OCI-LY7 (cell line): ENCODE results near the gene COX8A. TPM values are rescaled to one million over a fixed set of nuclear protein-coding genes. Genes with fewer than 3 reads are reported as not detected.
A peak's percentile ranks its signal among the peaks of the same experiment; 100 is the strongest.

ENCODE experiments used
- BruUV-seq: library from RNA; stranded (reverse); fragments of 400-500 nt; replicated peaks from 2 replicates; lab custom pipeline; 2021; lab: Mats Ljungman, UMichigan
- CTCF ChIA-PET: fragments of 300-600 bp; sonication (Branson Sonifier 250); formaldehyde crosslinking; loops from one replicate; lab custom pipeline; 2022; ENCODE audit warnings: antibody characterized with exemption; ENCODE audit not compliant: unreplicated experiment; lab: Charles Lee
- POLR2A ChIA-PET: fragments of 300-600 bp; sonication (Branson Sonifier 250); formaldehyde crosslinking; loops from one replicate; lab custom pipeline; 2022; ENCODE audit warnings: antibody characterized with exemption; lab: Charles Lee
- DNase-seq: peaks from one replicate; pipeline ENCODE4 v3.0.0-alpha.2; 2015; ENCODE audit warnings: low spot score
- H2AFZ ChIP-seq: fragments of 200-600 bp; sonication (generic), shearing (Covaris generic); 2 replicates; pipeline ENCODE4 v1.6.1; 2014; ENCODE audit warnings: mild to moderate bottlenecking, antibody characterized with exemption, low read length, moderate library complexity
- H3K27ac ChIP-seq: fragments of 200-600 bp; sonication (generic); 2 replicates; pipeline ENCODE4 v1.5.1; 2014; ENCODE audit warnings: mixed run types, low read depth, mild to moderate bottlenecking, moderate library complexity, low read length, inconsistent platforms; ENCODE audit not compliant: poor library complexity, severe bottlenecking
- H3K36me3 ChIP-seq: fragments of 200-600 bp; sonication (generic); 2 replicates; pipeline ENCODE4 v1.6.1; 2014; ENCODE audit warnings: mild to moderate bottlenecking, antibody characterized with exemption, low read length, moderate library complexity, mixed read lengths; ENCODE audit not compliant: insufficient read depth
- H3K4me1 ChIP-seq: fragments of 200-600 bp; sonication (generic); 2 replicates; pipeline ENCODE4 v1.5.1; 2014; ENCODE audit warnings: mild to moderate bottlenecking, low read length; ENCODE audit not compliant: insufficient read depth, poor library complexity, severe bottlenecking
- H3K4me2 ChIP-seq: fragments of 200-600 bp; sonication (generic); 2 replicates; pipeline ENCODE4 v1.6.1; 2014; ENCODE audit warnings: mild to moderate bottlenecking, low read length
- H3K4me3 ChIP-seq: fragments of 200-600 bp; sonication (generic); 2 replicates; pipeline ENCODE4 v1.5.1; 2014; ENCODE audit warnings: mild to moderate bottlenecking, low read depth, low read length; ENCODE audit not compliant: poor library complexity, severe bottlenecking
- H3K79me2 ChIP-seq: fragments of 200-600 bp; sonication (generic); 2 replicates; pipeline ENCODE4 v1.6.1; 2016; ENCODE audit warnings: low read depth, mild to moderate bottlenecking, low read length, moderate library complexity, mixed read lengths; ENCODE audit not compliant: insufficient read depth
- H3K9me2 ChIP-seq: fragments of 200-600 bp; sonication (generic); 2 replicates; pipeline ENCODE4 v1.6.1; 2016; ENCODE audit warnings: mild to moderate bottlenecking, low read length, mixed read lengths; ENCODE audit not compliant: insufficient read depth
- H3K9me3 ChIP-seq: fragments of 200-600 bp; sonication (generic); 2 replicates; pipeline ENCODE4 v1.6.1; 2014; ENCODE audit warnings: mild to moderate bottlenecking, mixed run types, low read length, mixed read lengths
- H4K20me1 ChIP-seq: fragments of 200-600 bp; sonication (generic); 2 replicates; pipeline ENCODE4 v1.6.1; 2014; ENCODE audit warnings: mild to moderate bottlenecking, antibody characterized with exemption, low read length, moderate library complexity, mixed read lengths; ENCODE audit not compliant: insufficient read depth
- CTCF ChIP-seq: fragments of 200-600 bp; sonication (generic); conservative IDR thresholded peaks from 2 replicates; pipeline ENCODE4 v1.5.1; 2014; ENCODE audit warnings: mild to moderate bottlenecking, antibody characterized with exemption, low read length, moderate library complexity, mixed read lengths
- EZH2phosphoT487 ChIP-seq: fragments of 200-600 bp; sonication (generic); IDR thresholded peaks from 2 replicates; pipeline ENCODE4 v1.6.1; 2018; ENCODE audit warnings: low read depth, borderline replicate concordance, mild to moderate bottlenecking, mixed run types, antibody characterized with exemption, low read length, moderate library complexity, mixed read lengths
- intact Hi-C: fragments of 100-400 bp; cut with micrococcal nuclease; formaldehyde crosslinking; loops from one replicate; pipeline ENCODE4 v1.10.0; 2022; ENCODE audit not compliant: unreplicated experiment
- total RNA-seq, 2 experiments: library from RNA; depleted of rRNA in 1 of 2; stranded (reverse); fragments of >200 nt in 1 of 2; shearing (Covaris generic) in 1 of 2; gene quantifications; 2 replicates each; pipeline ENCODE4 v1.2.3, GENCODE V29; 2014 to 2022

COX8A gene
- total RNA-seq, 2 experiments from 2014 or later = 373 to 811 TPM

GRCh38 chr11:63937713-63938478 lies 36.5 kb upstream of the COX8A start:
- Histone ChIP-seq H3K4me1 (peaks cover 24% of the 10 kb centered on the region), H3K36me3 (peaks cover 13% of the 10 kb centered on the region), H3K9me3 (no peaks in the 10 kb centered on the region), H4K20me1 (0 out of 2 replicates have a peak, but pooled peaks cover 5% of the 10 kb centered on the region), H2AFZ (peak overlapping the region; percentile 95), H3K27ac (peak overlapping the region; percentile 84), H3K4me2 (peak overlapping the region; percentile 90), H3K9me2 (no peaks in the 10 kb centered on the region), H3K79me2 (peaks cover 19% of the 10 kb centered on the region), H3K4me3 (peak overlapping the region; percentile 70)
- no peak for TF ChIP-seq EZH2phosphoT487
- TF ChIP-seq CTCF = peak; percentile 42; the same call in 1 of the 2 replicates
- intact Hi-C loops = loop anchor here (2.0 to 5.0 kb wide), 4 partner anchors 21 to 266 kb away; partner anchors contain the start of genes ATL3, MARK2, RCOR2 and ZFTA
- BruUV-seq = no TSS peak
- peak; percentile 78 for DNase-seq
- POLR2A ChIA-PET = interaction anchor here (0.6 to 1.0 kb wide), 3 partner anchors 12 to 100 kb away, joined by 3 to 4 read pairs (median 4); no protein-coding TSS in a partner anchor
- CTCF ChIA-PET = no interaction called here

- Histone ChIP-seq H3K4me2 (peak within 1 kb of the TSS; percentile 99), H2AFZ (peak within 1 kb of the TSS; percentile 95), H3K9me3 (no peaks in the 10 kb centered on the region), H3K36me3 (peaks cover 17% of the 10 kb centered on the region), H3K9me2 (no peaks in the 10 kb centered on the region), H3K79me2 (peaks cover 19% of the 10 kb centered on the region), H3K4me3 (peak within 1 kb of the TSS; percentile 98), H3K27ac (peak within 1 kb of the TSS; percentile 84), H3K4me1 (peaks cover 24% of the 10 kb centered on the region), H4K20me1 (0 out of 2 replicates have a peak, but pooled peaks cover 5% of the 10 kb centered on the region)
- CTCF ChIA-PET = interaction anchor here (0.6 kb wide), 2 partner anchors 64 to 85 kb away, joined by 3 to 5 read pairs; no protein-coding TSS in a partner anchor
- POLR2A ChIA-PET = interaction anchor here (0.6 to 1.0 kb wide), 2 partner anchors 100 to 134 kb away, joined by 4 read pairs; no protein-coding TSS in a partner anchor
- peak; percentile 99 for DNase-seq
- TF ChIP-seq EZH2phosphoT487 (no peak), CTCF (no peak)
- intact Hi-C loops = loop anchor here (2.0 to 5.0 kb wide), 4 partner anchors 22 to 266 kb away; partner anchors contain the start of genes ATL3, MARK2, RCOR2 and ZFTA
- no TSS peak for BruUV-seq
These were observed 35.7 kb upstream of the COX8A start, which contains the start of gene NAA40 for GRCh38 chr11:63938479-63939396. TSS of gene NAA40 (plus strand) at chr11:63939002. CDS start at chr11:63939097, 95 bp downstream.
